ENCODE measurements around the gene MYPOP.
"Not testable (repeated sequence)": the region's sequence is repeated elsewhere in the genome, so short reads cannot be mapped to it uniquely, and the experiment has no call there.

The MYPOP gene

GRCh38 chr19:45883586-45883880, 18.9 kb downstream of the MYPOP start:
- no peak for DNase-seq (ENCODE audit: low spot score)

DNA sequence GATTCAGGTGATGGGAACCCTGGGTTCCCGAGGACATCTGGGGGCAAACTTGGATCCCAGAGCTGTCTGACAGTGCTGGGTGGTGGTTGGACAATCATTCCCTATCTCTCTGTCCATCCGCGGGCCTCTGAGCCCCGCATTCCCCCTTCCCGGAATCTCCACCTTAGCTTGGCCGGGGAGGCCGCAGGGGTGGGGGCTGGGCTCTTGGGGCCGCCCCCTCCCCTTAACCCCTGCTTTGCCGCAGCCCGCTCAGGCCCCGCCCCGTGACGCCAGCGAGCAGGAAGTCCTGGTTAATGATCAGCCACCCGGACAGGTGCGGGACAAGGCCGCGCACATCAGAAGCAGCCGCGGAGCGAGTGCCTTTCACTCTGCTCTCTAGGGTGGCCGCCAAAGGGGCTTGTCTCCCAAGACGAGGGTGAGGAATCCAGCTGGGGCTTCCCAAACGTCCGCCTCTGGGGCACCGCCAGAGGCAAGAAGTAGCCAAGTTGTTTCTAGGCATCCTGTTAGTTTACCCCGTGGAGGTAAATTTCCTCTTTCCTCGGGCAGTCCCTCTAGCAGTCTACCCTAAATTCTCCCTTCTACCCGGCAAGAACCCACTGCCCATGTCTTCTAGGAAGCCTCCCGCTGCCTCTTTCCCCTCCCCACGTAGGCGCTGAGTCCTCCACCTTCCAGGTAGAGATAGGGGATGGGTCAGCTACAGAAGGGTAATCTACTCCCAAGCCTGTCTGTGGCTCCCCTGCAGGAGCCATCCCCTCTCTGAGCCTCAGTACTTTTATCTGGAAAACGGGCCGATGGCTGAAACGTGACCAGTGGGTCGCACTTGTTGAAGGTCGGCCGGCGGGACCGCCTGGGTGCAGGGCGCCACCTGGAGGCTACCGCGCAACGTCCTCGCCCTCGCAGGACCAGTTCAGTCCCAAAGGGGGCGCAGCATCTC, 19.5 kb downstream of the MYPOP start:
- DNase-seq (ENCODE audit: low spot score): peak; percentile 90

DNA sequence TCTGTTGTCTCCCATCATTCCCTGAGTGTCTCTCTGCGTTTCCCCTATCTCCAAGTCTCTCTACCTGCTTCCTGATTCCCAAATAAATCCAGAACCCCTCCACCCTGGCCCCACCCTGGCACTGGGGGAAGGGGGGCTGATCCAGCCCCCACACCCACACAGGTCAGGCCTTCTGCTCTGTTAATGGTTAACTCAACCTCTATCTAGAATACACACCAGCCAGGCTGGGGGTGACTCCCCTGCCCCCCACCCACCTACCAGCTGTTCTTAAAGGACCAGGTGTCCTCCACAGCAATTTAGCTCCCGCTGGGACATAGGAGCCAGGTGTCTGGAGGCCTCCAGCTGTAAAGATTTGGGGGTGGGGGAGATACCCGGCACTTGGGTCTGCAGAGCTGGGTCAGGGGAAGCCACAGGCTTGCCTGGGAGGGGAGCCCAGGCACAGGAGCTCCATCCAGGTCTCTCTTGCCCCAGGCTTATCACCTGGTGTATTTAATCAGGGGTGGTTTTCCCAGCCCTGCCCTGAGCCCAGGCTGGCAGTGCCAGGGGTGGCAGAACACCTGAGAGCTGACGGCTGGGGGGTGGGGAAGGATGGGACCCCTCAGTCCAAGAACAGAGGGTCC, 20.4 kb downstream of the MYPOP start:
- peak; percentile 43 for DNase-seq (ENCODE audit: low spot score)

DNA sequence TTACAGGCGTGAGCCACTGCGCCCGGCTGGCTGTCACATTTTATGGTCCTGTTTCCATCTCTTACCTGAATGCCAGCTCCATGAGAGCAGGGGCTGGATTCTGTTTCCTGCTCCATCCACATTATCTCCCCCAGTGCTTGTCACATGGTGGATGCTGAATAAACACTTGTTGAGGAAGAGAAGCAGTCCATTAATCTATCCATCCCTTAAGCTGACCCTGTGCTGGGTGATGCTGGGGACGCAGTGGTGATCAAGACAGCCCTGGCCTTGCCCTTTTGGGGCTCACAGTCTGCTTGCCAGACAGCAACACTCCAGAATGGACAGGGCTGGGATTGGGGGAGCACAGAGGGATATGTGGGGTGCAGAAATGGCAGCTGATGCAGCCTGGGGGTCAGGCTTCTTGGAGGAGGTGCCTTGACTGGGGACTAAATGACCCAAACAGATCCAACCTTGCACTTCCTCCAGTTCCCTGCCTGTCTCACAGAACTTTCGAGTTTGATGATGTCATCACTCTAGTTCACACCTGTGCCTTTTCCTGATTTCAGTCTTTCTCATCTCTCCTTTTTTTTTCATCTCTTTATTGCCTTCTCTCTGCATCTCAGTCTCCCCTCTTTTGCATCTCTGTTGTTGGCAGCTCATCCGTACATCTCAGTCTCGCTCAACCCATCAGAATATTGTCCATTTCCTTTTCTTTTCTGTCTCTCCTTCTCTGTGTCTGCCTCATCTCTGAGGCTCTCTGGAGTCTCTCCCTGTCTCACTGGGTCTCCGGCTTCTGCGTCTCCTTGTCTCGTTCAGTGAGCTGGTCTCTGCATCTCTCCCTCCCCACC, 21.1 kb downstream of the MYPOP start:
- DNase-seq (ENCODE audit: low spot score): no peak

DNA sequence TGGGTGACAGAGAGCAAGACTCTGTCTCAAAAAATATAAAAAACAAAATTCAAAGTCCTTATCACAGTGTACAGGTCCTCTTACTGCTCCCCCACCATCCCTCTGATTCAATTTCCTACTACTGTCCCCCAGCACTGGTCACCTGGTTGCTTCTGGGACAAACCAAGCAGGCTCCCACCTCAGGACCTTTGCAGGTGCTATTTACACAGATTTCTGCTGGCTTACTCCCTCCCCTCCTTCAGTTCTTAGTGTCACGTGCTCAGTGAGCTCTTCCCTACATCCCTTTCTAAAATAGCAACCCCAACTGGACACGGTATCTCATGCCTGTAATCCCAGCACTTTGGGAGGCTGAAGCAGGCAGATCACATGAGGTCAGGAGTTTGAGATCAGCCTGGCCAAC, 22.4 kb downstream of the MYPOP start:
- no peak for DNase-seq (ENCODE audit: low spot score)

DNA sequence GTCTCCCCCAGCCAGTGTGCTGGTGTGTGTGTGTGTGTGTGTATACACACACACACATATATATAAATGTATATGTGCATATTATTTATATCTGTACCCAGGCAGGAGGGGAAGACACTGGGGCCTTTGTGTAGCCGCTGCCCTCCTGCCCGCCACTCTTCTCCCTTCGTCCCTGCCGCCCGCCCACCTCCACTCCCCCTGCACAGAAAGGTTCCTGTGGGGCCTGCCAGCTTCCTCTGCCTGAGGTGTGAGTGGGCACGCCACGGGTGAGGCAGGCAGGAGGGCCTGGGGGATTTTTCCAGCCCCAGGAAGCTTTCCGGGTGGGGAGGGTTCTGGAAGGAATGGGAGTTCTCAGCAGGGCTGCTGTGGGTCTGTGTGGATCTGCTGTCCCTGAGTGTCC, 23.4 kb downstream of the MYPOP start:
- no peak for DNase-seq (ENCODE audit: low spot score)

- peak; percentile 59 for DNase-seq (ENCODE audit: low spot score)
Observed at GRCh38 chr19:45878043-45878794, 24.2 kb downstream of the MYPOP start.

- peak; percentile 48 for DNase-seq (ENCODE audit: low spot score)
Observed at GRCh38 chr19:45876411-45877197, 25.8 kb downstream of the MYPOP start.

- DNase-seq (ENCODE audit: low spot score): no peak
Observed at GRCh38 chr19:45876161-45876410, 26.3 kb downstream of the MYPOP start.

DNA sequence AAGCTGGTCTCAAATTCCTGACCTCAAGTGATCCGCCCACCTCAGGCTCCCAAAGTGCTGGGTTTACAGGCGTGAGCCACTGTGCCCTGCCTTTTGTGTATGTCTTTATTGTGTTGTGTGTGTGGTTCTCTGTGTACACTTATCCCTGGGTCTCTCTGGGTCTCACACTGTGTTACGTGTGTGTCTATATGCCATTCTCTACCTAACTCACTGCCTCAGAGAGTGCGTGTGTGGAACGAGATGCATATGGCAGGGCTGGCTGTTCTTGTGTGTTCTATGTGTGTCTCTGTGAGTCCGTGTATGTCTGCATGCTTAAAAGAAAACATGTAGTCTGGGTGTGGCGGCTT, 27.8 kb downstream of the MYPOP start:
- no peak for DNase-seq (ENCODE audit: low spot score)

GRCh38 chr19:45873219-45873772, 29.1 kb downstream of the MYPOP start:
- no peak for DNase-seq (ENCODE audit: low spot score)

GRCh38 chr19:45872095-45872919, 30.1 kb downstream of the MYPOP start:
- no peak for DNase-seq (ENCODE audit: low spot score)

DNA sequence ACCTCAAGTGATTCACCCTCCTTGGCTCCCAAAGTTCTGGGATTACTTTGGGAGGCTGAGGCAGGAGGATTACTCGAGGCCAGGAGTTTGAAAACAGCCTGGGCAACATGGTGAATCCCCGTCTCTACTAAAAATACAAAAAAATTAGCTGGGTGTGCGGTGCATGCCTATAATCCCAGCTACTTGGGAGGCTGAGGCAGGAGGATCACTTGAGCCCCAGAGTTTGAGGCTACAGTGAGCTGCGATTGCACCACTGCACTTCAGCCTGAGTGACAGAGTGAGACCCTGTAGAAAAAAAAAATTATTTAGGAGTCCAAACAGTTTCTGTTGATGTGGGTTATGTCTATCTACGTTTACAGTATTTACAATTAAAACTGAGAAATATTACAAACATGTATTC, 31.6 kb downstream of the MYPOP start:
- no peak for DNase-seq (ENCODE audit: low spot score)

- not testable (repeated sequence) for DNase-seq (ENCODE audit: low spot score)
Observed at GRCh38 chr19:45867241-45867640, 35.2 kb downstream of the MYPOP start.

DNA sequence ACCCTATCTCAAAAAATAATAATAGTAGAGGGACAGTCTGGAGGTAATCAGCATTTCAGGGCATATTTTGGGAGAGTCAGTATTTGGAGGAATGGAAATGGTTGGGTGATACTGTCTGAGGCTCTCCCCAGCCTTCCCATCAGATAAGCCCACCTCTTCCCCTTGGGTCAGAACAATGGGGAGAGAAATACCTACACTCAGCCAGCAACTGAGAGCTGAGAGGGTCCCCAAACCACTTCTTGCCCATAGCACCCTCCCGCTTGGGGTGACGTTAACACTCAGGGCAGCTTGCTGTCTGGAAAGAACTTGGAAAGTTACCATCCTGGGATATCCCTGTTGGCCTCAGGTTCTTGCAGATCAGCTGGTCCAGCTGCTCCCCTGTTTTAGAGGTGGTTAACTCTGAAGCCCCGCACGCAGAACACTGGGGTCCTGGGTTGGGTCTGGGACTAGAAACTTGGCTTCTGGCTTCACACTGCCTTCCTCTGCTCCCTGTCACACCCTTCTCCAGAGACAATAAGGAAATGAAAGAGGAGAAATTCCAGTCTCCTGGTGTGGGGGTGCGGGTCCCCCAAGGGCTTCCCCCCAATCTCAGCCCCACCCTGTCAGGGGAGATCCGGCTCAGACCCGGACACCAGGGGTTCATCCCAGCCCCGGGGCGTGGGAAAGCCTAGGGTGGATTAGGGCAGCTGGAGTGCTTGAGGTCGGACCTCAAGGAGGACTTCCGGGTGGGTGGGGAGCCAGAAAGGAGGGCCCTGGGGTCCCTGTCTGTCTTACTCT, 35.8 kb downstream of the MYPOP start:
- DNase-seq (ENCODE audit: low spot score): no peak

GRCh38 chr19:45865269-45865948, 37.0 kb downstream of the MYPOP start:
- DNase-seq (ENCODE audit: low spot score): no peak

GRCh38 chr19:45864629-45865082, 37.8 kb downstream of the MYPOP start:
- DNase-seq (ENCODE audit: low spot score): no peak

- peak; percentile 69 for DNase-seq (ENCODE audit: low spot score)
Observed at GRCh38 chr19:45863840-45864628, 38.4 kb downstream of the MYPOP start, which contains the start of gene FOXA3. FOXA3 (plus strand) TSS chr19:45864326; CDS start chr19:45864457, 131 bp downstream.
